ENCODE measurements around the gene SUGP1.

The SUGP1 gene

GRCh38 chr19:19274146-19274545 is 46.2 kb downstream of the SUGP1 start:
- DNase-seq (ENCODE audit: low spot score in 2 of 2) (no peak), ATAC-seq (ENCODE audit: low read depth) (no peak)
- Mint-ChIP-seq H3K9me3 (no peaks in the 10 kb centered on the region), H3K27ac (no peak overlapping the region), H3K4me1 (peaks cover 4% of the 10 kb centered on the region), H3K36me3 (peaks cover 18% of the 10 kb centered on the region), H3K27me3 (peaks cover 10% of the 10 kb centered on the region), H3K4me3 (no peak overlapping the region)

GRCh38 chr19:19271828-19272599 is 48.3 kb downstream of the SUGP1 start:
- no peak for DNase-seq (ENCODE audit: low spot score in 2 of 2)
- no peak for ATAC-seq (ENCODE audit: low read depth)
- Mint-ChIP-seq H3K36me3 (peaks cover 11% of the 10 kb centered on the region), H3K4me3 (no peak overlapping the region), H3K4me1 (peaks cover 4% of the 10 kb centered on the region), H3K27ac (no peak overlapping the region), H3K27me3 (peaks cover 8% of the 10 kb centered on the region), H3K9me3 (no peaks in the 10 kb centered on the region)

GRCh38 chr19:19270749-19271571 is 49.3 kb downstream of the SUGP1 start:
- no peak overlapping the region for H3K27ac Mint-ChIP-seq
- H3K9me3 Mint-ChIP-seq, result no peaks in the 10 kb centered on the region

GRCh38 chr19:19269952-19270694 is 50.2 kb downstream of the SUGP1 start:
- DNase-seq (ENCODE audit: low spot score in 2 of 2) (no peak), ATAC-seq (ENCODE audit: low read depth) (no peak)
- H3K4me3 Mint-ChIP-seq, result no peak overlapping the region
- H3K27me3 Mint-ChIP-seq, result peaks cover 8% of the 10 kb centered on the region
- no peak overlapping the region for H3K27ac Mint-ChIP-seq
- H3K9me3 Mint-ChIP-seq, result no peaks in the 10 kb centered on the region
- no peaks in the 10 kb centered on the region for H3K36me3 Mint-ChIP-seq
- H3K4me1 Mint-ChIP-seq, result peaks cover 4% of the 10 kb centered on the region

More at GRCh38 chr19:19270749-19271571, 49.3 kb downstream of the SUGP1 start:
- Mint-ChIP-seq H3K4me1 (peaks cover 4% of the 10 kb centered on the region), H3K4me3 (no peak overlapping the region), H3K36me3 (peaks cover under 1% of the 10 kb centered on the region), H3K27me3 (peaks cover 8% of the 10 kb centered on the region)
- no peak for DNase-seq (ENCODE audit: low spot score in 2 of 2)
- ATAC-seq (ENCODE audit: low read depth), result no peak

- Mint-ChIP-seq H3K27me3 (peaks cover 6% of the 10 kb centered on the region), H3K4me1 (peaks cover 4% of the 10 kb centered on the region), H3K27ac (no peak overlapping the region), H3K9me3 (no peaks in the 10 kb centered on the region), H3K36me3 (no peaks in the 10 kb centered on the region), H3K4me3 (no peak overlapping the region)
- ATAC-seq (ENCODE audit: low read depth) (no peak), DNase-seq (ENCODE audit: low spot score in 2 of 2) (no peak)
These were observed 51.6 kb downstream of the SUGP1 start for GRCh38 chr19:19268453-19269385.

- Mint-ChIP-seq H3K4me3 (no peak overlapping the region), H3K9me3 (no peaks in the 10 kb centered on the region), H3K36me3 (no peaks in the 10 kb centered on the region), H3K27me3 (peaks cover 4% of the 10 kb centered on the region), H3K27ac (no peak overlapping the region), H3K4me1 (peaks cover 2% of the 10 kb centered on the region)
- DNase-seq (ENCODE audit: low spot score in 2 of 2), result no peak
- no peak for ATAC-seq (ENCODE audit: low read depth)
These were observed 53.0 kb downstream of the SUGP1 start for GRCh38 chr19:19267305-19267704.

GRCh38 chr19:19263886-19264487 is 56.3 kb downstream of the SUGP1 start:
- ATAC-seq (ENCODE audit: low read depth) (no peak), DNase-seq (ENCODE audit: low spot score in 2 of 2) (no peak)
- peaks cover 3% of the 10 kb centered on the region for H3K36me3 Mint-ChIP-seq
- H3K4me3 Mint-ChIP-seq, result no peak overlapping the region
- H3K27me3 Mint-ChIP-seq, result peaks cover 23% of the 10 kb centered on the region
- H3K9me3 Mint-ChIP-seq, result peaks cover 2% of the 10 kb centered on the region
- H3K27ac Mint-ChIP-seq, result no peak overlapping the region
- H3K4me1 Mint-ChIP-seq, result peaks cover 13% of the 10 kb centered on the region

- Mint-ChIP-seq H3K27me3 (peaks cover 26% of the 10 kb centered on the region), H3K36me3 (peaks cover 6% of the 10 kb centered on the region), H3K27ac (no peak overlapping the region), H3K4me1 (peaks cover 13% of the 10 kb centered on the region), H3K9me3 (peaks cover 3% of the 10 kb centered on the region), H3K4me3 (peak overlapping the region; percentile 65)
- DNase-seq (ENCODE audit: low spot score in 2 of 2) (no peak), ATAC-seq (ENCODE audit: low read depth) (no peak)
These were observed 57.9 kb downstream of the SUGP1 start for GRCh38 chr19:19262190-19263057.

- peak overlapping the region; percentile 65 for H3K4me3 Mint-ChIP-seq
- peaks cover 6% of the 10 kb centered on the region for H3K36me3 Mint-ChIP-seq
- peaks cover 13% of the 10 kb centered on the region for H3K4me1 Mint-ChIP-seq
- peak; percentile 70 for ATAC-seq (ENCODE audit: low read depth)
- DNase-seq (ENCODE audit: low spot score in 2 of 2), result peak; percentile 7 to 32
- peaks cover 29% of the 10 kb centered on the region for H3K27me3 Mint-ChIP-seq
- no peak overlapping the region for H3K27ac Mint-ChIP-seq
- H3K9me3 Mint-ChIP-seq, result peaks cover 3% of the 10 kb centered on the region
These were observed 58.7 kb downstream of the SUGP1 start for GRCh38 chr19:19261350-19262189.

- Mint-ChIP-seq H3K27me3 (peaks cover 34% of the 10 kb centered on the region), H3K4me3 (peak overlapping the region; percentile 37), H3K36me3 (peaks cover 6% of the 10 kb centered on the region), H3K9me3 (peaks cover 3% of the 10 kb centered on the region), H3K4me1 (peaks cover 13% of the 10 kb centered on the region), H3K27ac (no peak overlapping the region)
- DNase-seq (ENCODE audit: low spot score in 2 of 2) (no peak), ATAC-seq (ENCODE audit: low read depth) (peak; percentile 30)
These were observed 59.7 kb downstream of the SUGP1 start for GRCh38 chr19:19260417-19261214.

GRCh38 chr19:19259741-19260140 is 60.6 kb downstream of the SUGP1 start:
- Mint-ChIP-seq H3K27ac (no peak overlapping the region), H3K9me3 (peaks cover 3% of the 10 kb centered on the region), H3K4me1 (peaks cover 13% of the 10 kb centered on the region), H3K27me3 (peaks cover 39% of the 10 kb centered on the region), H3K36me3 (peaks cover 6% of the 10 kb centered on the region), H3K4me3 (no peak overlapping the region)
- ATAC-seq (ENCODE audit: low read depth) (peak; percentile 30), DNase-seq (ENCODE audit: low spot score in 2 of 2) (no peak)

All from memory B cell (primary cell).